Ishikawa (cell line): Measurements from ENCODE around the gene ABCC4.

ENCODE experiments used
- CEBPB ChIP-seq: IDR thresholded peaks from 2 replicates; pipeline ENCODE4 v1.6.1; 2012
- CREB1 ChIP-seq: IDR thresholded peaks from 2 replicates; pipeline ENCODE4 v1.6.1; 2012; ENCODE audit warnings: low read depth
- EGR1 ChIP-seq: IDR thresholded peaks from 2 replicates; pipeline ENCODE4 v1.6.1; 2012
- EP300 ChIP-seq: IDR thresholded peaks from 2 replicates; pipeline ENCODE4 v1.6.1; 2012; ENCODE audit warnings: borderline replicate concordance
- FOXM1 ChIP-seq: IDR thresholded peaks from 2 replicates; pipeline ENCODE4 v1.6.1; 2012; ENCODE audit warnings: low read depth, borderline replicate concordance
- MAX ChIP-seq: IDR thresholded peaks from 2 replicates; pipeline ENCODE4 v1.6.1; 2012
- NFIC ChIP-seq: IDR thresholded peaks from 2 replicates; pipeline ENCODE4 v1.6.1; 2012
- RAD21 ChIP-seq: IDR thresholded peaks from 2 replicates; pipeline ENCODE4 v1.6.1; 2012; ENCODE audit warnings: low read depth
- TAF1 ChIP-seq: IDR thresholded peaks from 2 replicates; pipeline ENCODE4 v1.6.1; 2012; ENCODE audit warnings: low read depth, mild to moderate bottlenecking
- TCF12 ChIP-seq: IDR thresholded peaks from 2 replicates; pipeline ENCODE4 v1.6.1; 2012; ENCODE audit warnings: low read depth
- TEAD4 ChIP-seq: IDR thresholded peaks from 2 replicates; pipeline ENCODE4 v1.6.1; 2012
- YY1 ChIP-seq: IDR thresholded peaks from 2 replicates; pipeline ENCODE4 v1.6.1; 2012; ENCODE audit warnings: low read depth
- ZBTB7A ChIP-seq: IDR thresholded peaks from 2 replicates; pipeline ENCODE4 v1.6.1; 2012; ENCODE audit warnings: low read depth
- TF ChIP-seq, protein P1 (sequence below): IDR thresholded peaks from 2 replicates; pipeline ENCODE4 v1.6.1; 2012; ENCODE audit warnings: low read depth, mild to moderate bottlenecking
- TF ChIP-seq, protein P2 (sequence below): IDR thresholded peaks from 2 replicates; pipeline ENCODE4 v1.6.1; 2012

The ABCC4 gene

DNA sequence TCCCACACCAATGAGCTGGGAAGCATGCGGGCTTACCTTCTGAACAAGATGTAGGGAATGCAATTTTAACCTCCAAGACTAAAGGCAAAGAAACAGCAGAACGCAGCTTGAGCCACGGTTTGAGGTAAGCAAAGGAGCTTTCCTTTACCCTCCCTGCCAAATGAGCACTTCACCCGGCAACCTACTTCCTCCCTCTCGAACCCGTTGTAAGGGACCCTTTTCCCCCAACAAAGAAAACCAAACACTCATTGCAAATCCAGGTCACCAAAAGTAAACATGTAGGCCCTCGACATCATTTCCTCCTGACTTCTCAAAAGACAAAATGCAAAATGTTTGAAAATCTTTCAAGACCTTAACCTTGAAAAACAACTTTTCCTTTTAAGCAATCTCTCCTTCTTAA, 65.3 kb downstream of the ABCC4 start:
- no peak for TF ChIP-seq TEAD4
- TF ChIP-seq CREB1 = no peak

- TF ChIP-seq CEBPB (no peak), EGR1 (no peak)
These were observed 66.0 kb downstream of the ABCC4 start for GRCh38 chr13:95235199-95235756.

GRCh38 chr13:95234242-95234641, 67.0 kb downstream of the ABCC4 start:
- TF ChIP-seq, protein P1, sequence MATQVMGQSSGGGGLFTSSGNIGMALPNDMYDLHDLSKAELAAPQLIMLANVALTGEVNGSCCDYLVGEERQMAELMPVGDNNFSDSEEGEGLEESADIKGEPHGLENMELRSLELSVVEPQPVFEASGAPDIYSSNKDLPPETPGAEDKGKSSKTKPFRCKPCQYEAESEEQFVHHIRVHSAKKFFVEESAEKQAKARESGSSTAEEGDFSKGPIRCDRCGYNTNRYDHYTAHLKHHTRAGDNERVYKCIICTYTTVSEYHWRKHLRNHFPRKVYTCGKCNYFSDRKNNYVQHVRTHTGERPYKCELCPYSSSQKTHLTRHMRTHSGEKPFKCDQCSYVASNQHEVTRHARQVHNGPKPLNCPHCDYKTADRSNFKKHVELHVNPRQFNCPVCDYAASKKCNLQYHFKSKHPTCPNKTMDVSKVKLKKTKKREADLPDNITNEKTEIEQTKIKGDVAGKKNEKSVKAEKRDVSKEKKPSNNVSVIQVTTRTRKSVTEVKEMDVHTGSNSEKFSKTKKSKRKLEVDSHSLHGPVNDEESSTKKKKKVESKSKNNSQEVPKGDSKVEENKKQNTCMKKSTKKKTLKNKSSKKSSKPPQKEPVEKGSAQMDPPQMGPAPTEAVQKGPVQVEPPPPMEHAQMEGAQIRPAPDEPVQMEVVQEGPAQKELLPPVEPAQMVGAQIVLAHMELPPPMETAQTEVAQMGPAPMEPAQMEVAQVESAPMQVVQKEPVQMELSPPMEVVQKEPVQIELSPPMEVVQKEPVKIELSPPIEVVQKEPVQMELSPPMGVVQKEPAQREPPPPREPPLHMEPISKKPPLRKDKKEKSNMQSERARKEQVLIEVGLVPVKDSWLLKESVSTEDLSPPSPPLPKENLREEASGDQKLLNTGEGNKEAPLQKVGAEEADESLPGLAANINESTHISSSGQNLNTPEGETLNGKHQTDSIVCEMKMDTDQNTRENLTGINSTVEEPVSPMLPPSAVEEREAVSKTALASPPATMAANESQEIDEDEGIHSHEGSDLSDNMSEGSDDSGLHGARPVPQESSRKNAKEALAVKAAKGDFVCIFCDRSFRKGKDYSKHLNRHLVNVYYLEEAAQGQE = no peak
- no peak for TF ChIP-seq CEBPB
- no peak for TF ChIP-seq FOXM1
- no peak for TF ChIP-seq EGR1

GRCh38 chr13:95233026-95233635, 68.1 kb downstream of the ABCC4 start:
- TF ChIP-seq ZBTB7A (no peak), YY1 (no peak), RAD21 (no peak), TCF12 (no peak), CEBPB (no peak), CREB1 (no peak)
- TF ChIP-seq, protein P2, sequence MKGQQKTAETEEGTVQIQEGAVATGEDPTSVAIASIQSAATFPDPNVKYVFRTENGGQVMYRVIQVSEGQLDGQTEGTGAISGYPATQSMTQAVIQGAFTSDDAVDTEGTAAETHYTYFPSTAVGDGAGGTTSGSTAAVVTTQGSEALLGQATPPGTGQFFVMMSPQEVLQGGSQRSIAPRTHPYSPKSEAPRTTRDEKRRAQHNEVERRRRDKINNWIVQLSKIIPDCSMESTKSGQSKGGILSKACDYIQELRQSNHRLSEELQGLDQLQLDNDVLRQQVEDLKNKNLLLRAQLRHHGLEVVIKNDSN = no peak

- TF ChIP-seq, protein P2 = no peak
- TF ChIP-seq CREB1 (no peak), TAF1 (no peak), MAX (no peak), ZBTB7A (no peak), CEBPB (no peak)
These were observed 69.9 kb downstream of the ABCC4 start for GRCh38 chr13:95231393-95231792.

- TF ChIP-seq TEAD4 = no peak
- no peak for TF ChIP-seq EP300
- TF ChIP-seq YY1 = no peak
- TF ChIP-seq, protein P2 = no peak
- TF ChIP-seq CREB1 = no peak
- no peak for TF ChIP-seq TAF1
- no peak for TF ChIP-seq ZBTB7A
- TF ChIP-seq TCF12 = no peak
- TF ChIP-seq, protein P1 = no peak
- no peak for TF ChIP-seq FOXM1
- no peak for TF ChIP-seq CEBPB
- TF ChIP-seq NFIC = no peak
- no peak for TF ChIP-seq MAX
- TF ChIP-seq EGR1 = no peak
- no peak for TF ChIP-seq RAD21
These were observed 71.4 kb downstream of the ABCC4 start for GRCh38 chr13:95229855-95230254.

DNA sequence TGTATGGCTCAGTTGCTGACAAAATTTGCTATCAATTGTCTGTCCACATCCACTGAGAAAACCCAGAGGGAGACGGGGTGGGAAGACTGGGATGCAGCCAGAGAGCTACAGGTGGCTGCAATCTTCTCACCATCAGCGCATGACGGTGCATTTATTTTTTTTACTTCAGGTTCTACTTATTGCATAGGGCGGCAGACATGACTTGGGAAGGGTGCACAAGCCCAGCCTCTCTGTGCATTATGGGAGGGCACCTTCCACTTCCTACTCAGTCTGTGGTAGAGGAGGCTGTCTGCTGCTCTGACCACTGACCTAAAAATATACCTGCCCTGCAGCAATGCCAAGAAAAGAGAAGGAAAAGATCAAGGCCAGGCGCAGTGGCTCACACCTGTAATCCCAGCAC, 73.1 kb downstream of the ABCC4 start:
- TF ChIP-seq ZBTB7A = no peak
